Osteocyte (in vitro differentiated cells): Measurements from ENCODE around the gene STMN3. TPM values are rescaled to one million over a fixed set of nuclear protein-coding genes. Genes with fewer than 3 reads are reported as not detected.
A peak's percentile ranks its signal among the peaks of the same experiment; 100 is the strongest.
"Not testable (repeated sequence)": the region's sequence is repeated elsewhere in the genome, so short reads cannot be mapped to it uniquely, and the experiment has no call there.

Source experiments
- DNase-seq: peaks from one replicate; pipeline ENCODE4 v3.0.0; 2021; ENCODE audit warnings: mixed read lengths; ENCODE audit not compliant: unreplicated experiment; ENCODE audit errors: extremely low spot score
- H3K27ac Mint-ChIP-seq: one replicate; pipeline ENCODE4 v1.8.0; 2021; ENCODE audit warnings: mild to moderate bottlenecking, mixed read lengths; ENCODE audit not compliant: unreplicated experiment
- H3K27me3 Mint-ChIP-seq: one replicate; pipeline ENCODE4 v1.8.0; 2021; ENCODE audit warnings: mixed read lengths; ENCODE audit not compliant: unreplicated experiment
- H3K36me3 Mint-ChIP-seq: one replicate; pipeline ENCODE4 v1.8.0; 2021; ENCODE audit warnings: mixed read lengths; ENCODE audit not compliant: unreplicated experiment
- H3K4me1 Mint-ChIP-seq: one replicate; pipeline ENCODE4 v1.8.0; 2021; ENCODE audit warnings: mixed read lengths; ENCODE audit not compliant: unreplicated experiment
- H3K4me3 Mint-ChIP-seq: one replicate; pipeline ENCODE4 v1.8.0; 2021; ENCODE audit warnings: mild to moderate bottlenecking, moderate library complexity, mixed read lengths; ENCODE audit not compliant: unreplicated experiment
- H3K9me3 Mint-ChIP-seq: one replicate; pipeline ENCODE4 v1.8.0; 2021; ENCODE audit warnings: mixed read lengths; ENCODE audit not compliant: unreplicated experiment
- total RNA-seq: library from RNA; stranded (reverse); gene quantifications from 2 replicates; pipeline ENCODE4 v1.2.1, GENCODE V29; 2021
- TF ChIP-seq, protein P1 (sequence below): fragments of 200-600 bp; sonication (generic); IDR thresholded peaks from 2 replicates; pipeline ENCODE4 v1.5.0; 2021; ENCODE audit warnings: antibody characterized with exemption, mild to moderate bottlenecking, moderate library complexity

Gene STMN3
- total RNA-seq, 1 donor from 2014 or later, result 33.2 TPM

DNA sequence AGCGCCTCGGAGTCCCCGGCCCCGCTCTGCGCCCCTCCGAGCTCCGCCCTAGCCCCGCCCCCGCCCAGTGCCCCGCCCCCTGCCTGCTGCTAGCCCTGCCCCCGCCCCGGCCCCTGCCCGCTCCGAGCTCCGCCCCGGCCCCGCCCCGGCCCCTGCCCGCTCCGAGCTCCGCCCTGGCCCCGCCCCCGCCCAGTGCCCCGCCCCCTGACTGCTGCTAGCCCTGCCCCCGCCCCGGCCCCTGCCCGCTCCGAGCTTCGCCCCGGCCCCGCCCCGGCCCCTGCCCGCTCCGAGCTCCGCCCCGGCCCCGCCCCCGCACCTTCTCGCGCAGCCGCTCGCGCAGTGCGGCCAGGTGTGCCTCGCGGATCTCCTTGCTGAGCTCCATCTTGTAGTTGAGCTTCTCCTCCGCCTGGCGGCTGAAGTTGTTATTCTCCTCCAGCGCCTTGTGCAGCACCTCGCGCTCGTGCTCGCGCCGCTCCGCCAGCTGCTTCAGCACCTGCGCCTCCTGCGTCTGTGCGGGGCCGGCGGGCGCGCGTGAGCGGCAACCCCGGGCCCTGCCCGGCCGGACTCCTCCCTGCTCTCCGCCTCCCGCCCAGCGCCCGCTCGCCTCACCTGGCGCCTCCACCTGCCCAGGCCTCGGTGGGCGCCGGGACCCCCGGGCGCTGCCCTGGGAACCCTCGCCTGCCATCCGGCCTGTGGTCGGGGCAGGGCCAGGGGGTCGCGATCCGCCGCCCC is 11.3 kb downstream of the STMN3 start:
- TF ChIP-seq, protein P1, sequence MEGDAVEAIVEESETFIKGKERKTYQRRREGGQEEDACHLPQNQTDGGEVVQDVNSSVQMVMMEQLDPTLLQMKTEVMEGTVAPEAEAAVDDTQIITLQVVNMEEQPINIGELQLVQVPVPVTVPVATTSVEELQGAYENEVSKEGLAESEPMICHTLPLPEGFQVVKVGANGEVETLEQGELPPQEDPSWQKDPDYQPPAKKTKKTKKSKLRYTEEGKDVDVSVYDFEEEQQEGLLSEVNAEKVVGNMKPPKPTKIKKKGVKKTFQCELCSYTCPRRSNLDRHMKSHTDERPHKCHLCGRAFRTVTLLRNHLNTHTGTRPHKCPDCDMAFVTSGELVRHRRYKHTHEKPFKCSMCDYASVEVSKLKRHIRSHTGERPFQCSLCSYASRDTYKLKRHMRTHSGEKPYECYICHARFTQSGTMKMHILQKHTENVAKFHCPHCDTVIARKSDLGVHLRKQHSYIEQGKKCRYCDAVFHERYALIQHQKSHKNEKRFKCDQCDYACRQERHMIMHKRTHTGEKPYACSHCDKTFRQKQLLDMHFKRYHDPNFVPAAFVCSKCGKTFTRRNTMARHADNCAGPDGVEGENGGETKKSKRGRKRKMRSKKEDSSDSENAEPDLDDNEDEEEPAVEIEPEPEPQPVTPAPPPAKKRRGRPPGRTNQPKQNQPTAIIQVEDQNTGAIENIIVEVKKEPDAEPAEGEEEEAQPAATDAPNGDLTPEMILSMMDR, result peak; percentile 51
- no peaks in the 10 kb centered on the region for H3K27me3 Mint-ChIP-seq
- H3K4me3 Mint-ChIP-seq, result peak overlapping the region; percentile 66
- H3K27ac Mint-ChIP-seq, result no peak overlapping the region
- peak; percentile 92 for DNase-seq
- H3K4me1 Mint-ChIP-seq, result peaks cover 6% of the 10 kb centered on the region
- H3K36me3 Mint-ChIP-seq, result no peaks in the 10 kb centered on the region
- H3K9me3 Mint-ChIP-seq, result no peaks in the 10 kb centered on the region

- Mint-ChIP-seq H3K27me3 (no peaks in the 10 kb centered on the region), H3K27ac (no peak overlapping the region), H3K36me3 (no peaks in the 10 kb centered on the region), H3K4me1 (peaks cover 6% of the 10 kb centered on the region), H3K9me3 (no peaks in the 10 kb centered on the region), H3K4me3 (no peak overlapping the region)
- TF ChIP-seq, protein P1, result no peak
- DNase-seq, result no peak
These were observed 12.0 kb downstream of the STMN3 start for GRCh38 chr20:63641146-63641791.

DNA sequence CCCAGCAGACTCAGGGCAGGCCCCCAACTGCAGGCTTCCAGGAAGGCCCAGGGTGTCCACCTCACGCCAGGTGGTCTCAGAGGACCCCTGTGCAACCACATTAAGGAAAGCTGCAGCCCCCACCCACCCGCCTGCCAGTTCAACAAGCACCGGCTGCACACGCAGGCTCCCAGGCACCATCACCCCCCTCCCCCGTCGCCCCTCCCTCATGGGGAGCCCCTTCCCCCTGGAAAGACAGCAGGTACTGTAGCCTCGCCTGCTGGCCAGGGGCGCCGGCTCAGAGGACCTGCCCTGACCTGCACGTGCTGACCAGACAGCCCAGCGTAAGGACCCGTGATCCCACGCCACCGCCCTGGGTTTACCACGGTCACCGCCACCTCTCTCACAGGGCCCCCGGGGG is 12.5 kb downstream of the STMN3 start:
- not testable (repeated sequence) for H3K27me3 Mint-ChIP-seq, H3K4me1 Mint-ChIP-seq, H3K36me3 Mint-ChIP-seq, H3K27ac Mint-ChIP-seq, H3K9me3 Mint-ChIP-seq, H3K4me3 Mint-ChIP-seq, DNase-seq

GRCh38 chr20:63640086-63640485 is 13.1 kb downstream of the STMN3 start:
- Mint-ChIP-seq H3K36me3 (no peaks in the 10 kb centered on the region), H3K27ac (no peak overlapping the region), H3K9me3 (no peaks in the 10 kb centered on the region), H3K4me3 (no peak overlapping the region), H3K27me3 (no peaks in the 10 kb centered on the region), H3K4me1 (peaks cover 6% of the 10 kb centered on the region)
- TF ChIP-seq, protein P1, result no peak
- no peak for DNase-seq

DNA sequence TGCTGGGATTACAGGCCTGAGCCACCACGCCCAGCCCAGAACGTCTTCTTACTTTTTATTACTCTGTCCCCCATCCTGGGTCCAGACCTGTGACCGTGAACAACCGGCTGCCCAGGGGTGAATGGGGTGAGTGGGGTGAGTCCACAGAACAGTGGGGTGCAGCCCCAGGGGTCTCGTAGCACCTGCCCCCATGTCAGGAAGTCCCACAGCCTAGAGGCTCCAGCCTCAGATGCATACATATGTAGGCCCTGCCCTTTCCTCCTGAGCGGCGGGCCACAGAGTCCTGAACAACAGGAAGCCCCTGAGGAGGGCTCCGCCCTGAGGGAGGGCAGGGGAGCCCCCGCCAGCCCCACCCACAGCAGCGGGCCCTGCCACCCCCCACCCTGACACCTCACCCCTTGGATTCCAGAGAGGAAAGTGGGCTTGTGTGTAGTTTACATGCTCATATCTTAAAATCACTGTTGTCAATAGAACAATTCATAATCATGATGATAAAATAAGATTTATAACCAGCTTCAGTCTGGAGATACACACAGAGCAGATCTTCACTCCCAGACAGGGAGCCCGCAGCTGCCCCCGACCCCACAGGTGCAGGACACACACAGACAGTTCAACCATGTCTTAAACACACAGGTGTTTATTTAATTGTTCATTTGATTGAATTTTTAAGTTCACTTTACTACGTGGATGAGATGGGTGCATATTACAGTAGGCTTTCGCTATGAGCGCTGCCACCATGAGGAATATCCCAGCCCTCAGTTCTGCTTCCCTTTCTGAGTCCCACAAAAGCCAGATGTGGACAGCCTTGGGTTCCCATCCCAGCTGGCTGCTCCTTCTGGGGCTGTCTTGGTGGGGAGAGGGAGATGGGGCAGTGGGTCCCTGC is 13.9 kb downstream of the STMN3 start:
- no peak for DNase-seq
- no peaks in the 10 kb centered on the region for H3K9me3 Mint-ChIP-seq
- H3K4me1 Mint-ChIP-seq, result peaks cover 6% of the 10 kb centered on the region
- no peak overlapping the region for H3K27ac Mint-ChIP-seq
- no peaks in the 10 kb centered on the region for H3K36me3 Mint-ChIP-seq
- TF ChIP-seq, protein P1, result no peak
- no peak overlapping the region for H3K4me3 Mint-ChIP-seq
- H3K27me3 Mint-ChIP-seq, result no peaks in the 10 kb centered on the region
